Ovary (tissue), 9 donors: Measurements from ENCODE around the gene NXPH3. TPM values are rescaled to one million over a fixed set of nuclear protein-coding genes. Genes with fewer than 3 reads are reported as not detected.

Experiments used
- DNase-seq, 5 donors: peaks; one replicate each; pipeline ENCODE4 v3.0.0-alpha.2; 2019 to 2020
- H3K27ac ChIP-seq, 2 donors: fragments of 200-600 bp; one replicate each; pipeline versions ENCODE4 v1.5.1 to v1.8.0; 2019 to 2022
- H3K27me3 ChIP-seq: fragments of 200-600 bp; one replicate; pipeline ENCODE4 v1.8.0; 2022
- H3K36me3 ChIP-seq: fragments of 200-600 bp; sonication (generic); one replicate; pipeline ENCODE4 v1.5.1; 2019
- H3K4me1 ChIP-seq: one replicate; pipeline ENCODE4 v1.8.1; 2013; ENCODE audit warnings: mild to moderate bottlenecking, moderate library complexity; ENCODE audit not compliant: insufficient read depth
- H3K4me3 ChIP-seq: fragments of 200-600 bp; sonication (generic); one replicate; pipeline ENCODE4 v1.5.1; 2017
- H3K9me3 ChIP-seq, 2 donors: fragments of 200-600 bp in 1 of 2; sonication (generic) in 1 of 2; one replicate each; pipeline versions ENCODE4 v1.5.1 to v1.8.1; 2013 to 2019; ENCODE audit warnings: mild to moderate bottlenecking in 1 of 2, moderate library complexity in 1 of 2
- CTCF ChIP-seq, 3 donors: fragments of 450-650 bp in 2 of 3; fragments of 200-600 bp in 1 of 3; IDR thresholded peaks; one replicate each; pipeline versions ENCODE4 v1.5.1 to v1.8.0; 2016 to 2022; ENCODE audit warnings: antibody characterized with exemption in 3 of 3, mild to moderate bottlenecking in 1 of 3
- EP300 ChIP-seq: sonication (generic); formaldehyde crosslinking; IDR thresholded peaks from one replicate; pipeline ENCODE4 v1.6.1; 2017; ENCODE audit warnings: antibody characterized with exemption
- POLR2A ChIP-seq: fragments of 450-650 bp; IDR thresholded peaks from one replicate; pipeline ENCODE4 v1.6.1; 2017; ENCODE audit warnings: antibody characterized with exemption, mild to moderate bottlenecking, moderate library complexity
- WGBS, 3 donors: extraction: QIAGEN DNeasy Blood & Tissue Kit in 1 of 3; methylation state at CpG; one replicate each; pipeline versions ENCODE4 v1.1.5 to v1.1.7; 2013 to 2017; 5-methylcytosine and 5-hydroxymethylcytosine counted together
- intact Hi-C, 4 donors: fragments of 100-400 bp; cut with DNase I; formaldehyde crosslinking; loops; one replicate each; pipeline versions ENCODE4 v1.11.0 to v1.15.1; 2022 to 2023
- polyA plus RNA-seq, 2 donors: library from polyadenylated mRNA; stranded (reverse); fragments of 200-250 nt in 1 of 2; fragments of 350-450 nt in 1 of 2; fragmentation: Illumina TruSeq in 1 of 2; extraction: RNeasy Lipid Tissue Mini Kit (QIAGEN cat#74804) in 1 of 2; gene quantifications; one replicate each; pipeline ENCODE4 v1.2.3, GENCODE V29; 2013 to 2014
- total RNA-seq, 7 donors: library from RNA; depleted of rRNA in 2 of 7; stranded (reverse); fragments of >200 nt in 2 of 7; fragmentation: NEBNext Ultra II Directional in 3 of 7; extraction: Animal tissue kit (Norgen Biotek cat#: 25700) in 3 of 7; gene quantifications; one replicate each; pipeline versions ENCODE4 v1.1.0 to v1.2.4, GENCODE V29; 2016 to 2023
- donor health status: DM: no; HTN: no; CAD: no; lungs with moderate emphysema.
- donor health status: DM: no; HTN: no; CAD: no.
- donor health status: Bipolar disorder and iron deficiency.
- donor health status: DM: yes; HTN: yes; CAD: no.
- donor health status: DM: no; HTN: no; CAD: no.
- donor health status: DM: yes; HTN: yes; CAD: no.

Gene NXPH3
- total and polyA plus RNA-seq, 9 donors = 1.2 to 26.0 (median 10.7) TPM

GRCh38 chr17:49613182-49613800 is 37.6 kb downstream of the NXPH3 start:
- intact Hi-C loops = loop anchor here in 3 of 4 donors (5.0 kb wide), 1 partner anchor 36 kb away; the partner anchor contains the start of gene NXPH3 (in 3 of the 3)
- Histone ChIP-seq H3K36me3 (no peaks in the 10 kb centered on the region), H3K9me3 (no peaks in the 10 kb centered on the region), H3K4me1 (peaks cover 12% of the 10 kb centered on the region), H3K27ac (no peak overlapping the region), H3K27me3 (no peaks in the 10 kb centered on the region), H3K4me3 (no peak overlapping the region)
- whole genome bisulfite sequencing, 3 donors = 99 to 100% (median 100%) methylated on average over 1 of the region's 1 CpG
- TF ChIP-seq EP300 (no peak), CTCF (IDR thresholded peaks at IDR 0.05) (no peak), POLR2A (no peak)
- DNase-seq = no peak

DNA sequence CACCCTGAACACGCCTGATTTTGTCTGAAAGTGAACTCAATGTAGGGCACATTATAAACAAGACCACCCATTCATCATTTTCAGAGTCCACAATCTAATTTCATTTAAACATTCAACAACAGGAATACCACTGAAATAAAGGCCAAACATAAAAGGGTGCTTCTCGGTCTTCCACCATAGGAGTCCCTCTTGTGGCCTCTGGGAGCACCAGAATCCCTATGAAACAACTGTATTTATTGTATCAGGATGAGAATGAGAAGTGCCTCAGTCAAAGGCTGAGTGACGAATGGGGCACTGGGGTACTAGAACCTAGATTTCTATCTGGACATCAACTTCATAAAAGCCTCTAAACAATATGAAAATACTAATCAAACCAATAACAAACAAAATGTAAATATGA is 40.4 kb downstream of the NXPH3 start:
- H3K9me3 ChIP-seq = no peaks in the 10 kb centered on the region
- no peaks in the 10 kb centered on the region for H3K36me3 ChIP-seq
- WGBS, 3 donors = 47 to 53% (median 52%) methylated on average over 3 of the region's 3 CpGs
- H3K4me3 ChIP-seq = no peak overlapping the region
- DNase-seq = no peak
- intact Hi-C loops = no loop called here
- H3K27me3 ChIP-seq = no peaks in the 10 kb centered on the region
- TF ChIP-seq EP300 (no peak), CTCF (IDR thresholded peaks at IDR 0.05) (peak in 1 of 3 donors; percentile 24), POLR2A (no peak)
- peak overlapping the region in 1 of 2 donors; percentile 17 for H3K27ac ChIP-seq
- peaks cover 7% of the 10 kb centered on the region for H3K4me1 ChIP-seq

GRCh38 chr17:49616601-49617131 is 41.0 kb downstream of the NXPH3 start:
- H3K27ac ChIP-seq = peak overlapping the region in 1 of 2 donors; percentile 55

GRCh38 chr17:49618028-49618611 is 42.4 kb downstream of the NXPH3 start:
- Histone ChIP-seq H3K9me3 (no peaks in the 10 kb centered on the region), H3K27me3 (no peaks in the 10 kb centered on the region), H3K27ac (peak overlapping the region in 1 of 2 donors; percentile 55), H3K4me1 (peaks cover 4% of the 10 kb centered on the region), H3K4me3 (no peak overlapping the region), H3K36me3 (no peaks in the 10 kb centered on the region)
- intact Hi-C loops = no loop called here
- TF ChIP-seq CTCF (IDR thresholded peaks at IDR 0.05) (no peak), EP300 (no peak), POLR2A (no peak)
- DNase-seq = no peak
- 89 to 92% (median 90%) methylated on average over 3 of the region's 3 CpGs for WGBS, 3 donors

More at GRCh38 chr17:49616601-49617131, 41.0 kb downstream of the NXPH3 start:
- peaks cover 4% of the 10 kb centered on the region for H3K4me1 ChIP-seq
- no peaks in the 10 kb centered on the region for H3K9me3 ChIP-seq
- no peaks in the 10 kb centered on the region for H3K36me3 ChIP-seq
- H3K27me3 ChIP-seq = no peaks in the 10 kb centered on the region
- intact Hi-C loops = no loop called here
- no peak overlapping the region for H3K4me3 ChIP-seq
- TF ChIP-seq EP300 (no peak), POLR2A (no peak), CTCF (IDR thresholded peaks at IDR 0.05) (no peak)
- 13 to 16% (median 16%) methylated on average over 10 of the region's 10 CpGs for WGBS, 3 donors
- peak; percentile 43 to 73 (median 70) for DNase-seq
